Activated T-helper 1 cell treated with anti-CD3 and anti-CD28 coated beads, Interleukin-12 subunit alpha, Interleukin-12 subunit beta, Interleukin-2, Interleukin-4 antibody, amounts not matched to agents 30 ng/mL and 10 ng/mL and 1 ng/mL, durations not matched to agents 14 hours and 24 hours and 36 hours (primary cell): ENCODE data around the gene PRR11. TPM values are rescaled to one million over a fixed set of nuclear protein-coding genes. Genes with fewer than 3 reads are reported as not detected.
"Not testable (repeated sequence)": the region's sequence is repeated elsewhere in the genome, so short reads cannot be mapped to it uniquely, and the experiment has no call there.

ENCODE experiments used
- DNase-seq: peaks from one replicate; pipeline ENCODE4 v3.0.0; 2021; ENCODE audit warnings: low spot score
- H3K27ac Mint-ChIP-seq: one replicate; pipeline ENCODE4 v1.8.0; 2021; ENCODE audit warnings: mild to moderate bottlenecking, mixed read lengths
- H3K27me3 Mint-ChIP-seq: one replicate; pipeline ENCODE4 v1.8.0; 2022; ENCODE audit warnings: mild to moderate bottlenecking, moderate library complexity, mixed read lengths; ENCODE audit not compliant: insufficient read depth
- H3K36me3 Mint-ChIP-seq: one replicate; pipeline ENCODE4 v1.8.0; 2021; ENCODE audit warnings: low read depth, mixed read lengths
- H3K4me1 Mint-ChIP-seq: one replicate; pipeline ENCODE4 v1.8.0; 2021; ENCODE audit warnings: low read depth, mixed read lengths
- H3K4me3 Mint-ChIP-seq: one replicate; pipeline ENCODE4 v1.8.0; 2021; ENCODE audit warnings: mild to moderate bottlenecking, moderate library complexity, mixed read lengths
- H3K9me3 Mint-ChIP-seq: one replicate; pipeline ENCODE4 v1.8.0; 2021; ENCODE audit warnings: mixed read lengths
- intact Hi-C: fragments of 100-400 bp; cut with micrococcal nuclease; formaldehyde crosslinking; loops from one replicate; pipeline ENCODE4 v1.15.1; 2024
- total RNA-seq: library from RNA; stranded (reverse); gene quantifications from 2 replicates; pipeline ENCODE4 v1.2.3, GENCODE V29; 2022

The PRR11 gene
- total RNA-seq, 1 donor from 2014 or later = 32.7 TPM

GRCh38 chr17:59160157-59161025 is 4.8 kb downstream of the PRR11 start:
- peak overlapping the region; percentile 53 for H3K4me3 Mint-ChIP-seq
- peaks cover 53% of the 10 kb centered on the region for H3K4me1 Mint-ChIP-seq
- DNase-seq = no peak
- H3K36me3 Mint-ChIP-seq = peaks cover 13% of the 10 kb centered on the region
- H3K27ac Mint-ChIP-seq = peak overlapping the region; percentile 64
- intact Hi-C loops = no loop called here
- H3K9me3 Mint-ChIP-seq = no peaks in the 10 kb centered on the region
- H3K27me3 Mint-ChIP-seq = no peaks in the 10 kb centered on the region

GRCh38 chr17:59161477-59161876 is 5.9 kb downstream of the PRR11 start:
- Mint-ChIP-seq H3K4me1 (peaks cover 58% of the 10 kb centered on the region), H3K27ac (no peak overlapping the region), H3K4me3 (no peak overlapping the region), H3K9me3 (no peaks in the 10 kb centered on the region), H3K36me3 (peaks cover 13% of the 10 kb centered on the region), H3K27me3 (no peaks in the 10 kb centered on the region)
- intact Hi-C loops = no loop called here
- DNase-seq = no peak

GRCh38 chr17:59165933-59166342 is 10.4 kb downstream of the PRR11 start:
- no peak for DNase-seq
- Mint-ChIP-seq H3K4me3 (no peak overlapping the region), H3K27ac (peak overlapping the region; percentile 75), H3K27me3 (no peaks in the 10 kb centered on the region), H3K4me1 (peaks cover 31% of the 10 kb centered on the region), H3K9me3 (no peaks in the 10 kb centered on the region), H3K36me3 (peaks cover 6% of the 10 kb centered on the region)
- intact Hi-C loops = no loop called here

- no peak for DNase-seq
- Mint-ChIP-seq H3K9me3 (no peaks in the 10 kb centered on the region), H3K4me3 (no peak overlapping the region), H3K4me1 (peaks cover 18% of the 10 kb centered on the region), H3K36me3 (peaks cover 5% of the 10 kb centered on the region), H3K27ac (peak overlapping the region; percentile 52), H3K27me3 (no peaks in the 10 kb centered on the region)
- intact Hi-C loops = no loop called here
Observed at GRCh38 chr17:59167571-59168001, 12.0 kb downstream of the PRR11 start.

GRCh38 chr17:59172436-59173004 is 17.0 kb downstream of the PRR11 start:
- Mint-ChIP-seq H3K36me3 (peaks cover 28% of the 10 kb centered on the region), H3K27ac (no peak overlapping the region), H3K4me3 (no peak overlapping the region), H3K27me3 (no peaks in the 10 kb centered on the region), H3K9me3 (no peaks in the 10 kb centered on the region), H3K4me1 (peaks cover 10% of the 10 kb centered on the region)
- DNase-seq = no peak
- intact Hi-C loops = no loop called here

GRCh38 chr17:59174671-59175070 is 19.1 kb downstream of the PRR11 start:
- Mint-ChIP-seq H3K36me3 (peaks cover 29% of the 10 kb centered on the region), H3K27me3 (no peaks in the 10 kb centered on the region), H3K4me3 (no peak overlapping the region), H3K4me1 (peaks cover 6% of the 10 kb centered on the region), H3K9me3 (no peaks in the 10 kb centered on the region), H3K27ac (no peak overlapping the region)
- no peak for DNase-seq
- intact Hi-C loops = no loop called here

- H3K9me3 Mint-ChIP-seq = no peaks in the 10 kb centered on the region
- H3K4me1 Mint-ChIP-seq = peaks cover 6% of the 10 kb centered on the region
- H3K27ac Mint-ChIP-seq = no peak overlapping the region
- H3K27me3 Mint-ChIP-seq = no peaks in the 10 kb centered on the region
- H3K36me3 Mint-ChIP-seq = peaks cover 32% of the 10 kb centered on the region
- no peak overlapping the region for H3K4me3 Mint-ChIP-seq
- DNase-seq = no peak
- intact Hi-C loops = no loop called here
Observed at GRCh38 chr17:59175076-59175475, 19.5 kb downstream of the PRR11 start.

GRCh38 chr17:59178266-59178985 is 22.9 kb downstream of the PRR11 start:
- no peak for DNase-seq
- Mint-ChIP-seq H3K4me1 (peaks cover 6% of the 10 kb centered on the region), H3K4me3 (no peak overlapping the region), H3K36me3 (peaks cover 33% of the 10 kb centered on the region), H3K27me3 (no peaks in the 10 kb centered on the region), H3K27ac (no peak overlapping the region), H3K9me3 (no peaks in the 10 kb centered on the region)
- intact Hi-C loops = no loop called here

GRCh38 chr17:59179601-59180000 is 24.1 kb downstream of the PRR11 start:
- H3K4me3 Mint-ChIP-seq, H3K4me1 Mint-ChIP-seq, intact Hi-C loops, H3K27ac Mint-ChIP-seq, DNase-seq, H3K9me3 Mint-ChIP-seq, H3K27me3 Mint-ChIP-seq: not testable (repeated sequence)
- H3K36me3 Mint-ChIP-seq = peaks cover 25% of the 10 kb centered on the region

- H3K27ac Mint-ChIP-seq = no peak overlapping the region
- H3K4me1 Mint-ChIP-seq = peaks cover 5% of the 10 kb centered on the region
- no peaks in the 10 kb centered on the region for H3K9me3 Mint-ChIP-seq
- DNase-seq = no peak
- no peak overlapping the region for H3K4me3 Mint-ChIP-seq
- no peaks in the 10 kb centered on the region for H3K27me3 Mint-ChIP-seq
- intact Hi-C loops = no loop called here
- peaks cover 29% of the 10 kb centered on the region for H3K36me3 Mint-ChIP-seq
Observed at GRCh38 chr17:59180626-59181025, 25.1 kb downstream of the PRR11 start.

GRCh38 chr17:59181481-59181880 is 25.9 kb downstream of the PRR11 start:
- Mint-ChIP-seq H3K4me3 (no peak overlapping the region), H3K36me3 (peaks cover 29% of the 10 kb centered on the region), H3K4me1 (no peaks in the 10 kb centered on the region), H3K9me3 (no peaks in the 10 kb centered on the region), H3K27me3 (no peaks in the 10 kb centered on the region), H3K27ac (no peak overlapping the region)
- DNase-seq = no peak
- intact Hi-C loops = no loop called here

GRCh38 chr17:59185997-59186396 is 30.5 kb downstream of the PRR11 start:
- H3K4me1 Mint-ChIP-seq = no peaks in the 10 kb centered on the region
- H3K4me3 Mint-ChIP-seq = no peak overlapping the region
- no peak for DNase-seq
- no peaks in the 10 kb centered on the region for H3K27me3 Mint-ChIP-seq
- H3K27ac Mint-ChIP-seq = no peak overlapping the region
- intact Hi-C loops = no loop called here
- H3K9me3 Mint-ChIP-seq = no peaks in the 10 kb centered on the region
- peaks cover 24% of the 10 kb centered on the region for H3K36me3 Mint-ChIP-seq

GRCh38 chr17:59186850-59187249 is 31.3 kb downstream of the PRR11 start:
- Mint-ChIP-seq H3K4me3 (no peak overlapping the region), H3K9me3 (no peaks in the 10 kb centered on the region), H3K27ac (no peak overlapping the region), H3K27me3 (no peaks in the 10 kb centered on the region), H3K36me3 (peaks cover 27% of the 10 kb centered on the region), H3K4me1 (no peaks in the 10 kb centered on the region)
- DNase-seq = no peak
- intact Hi-C loops = no loop called here
